C4-2B (cell line): ENCODE measurements around the gene ABCC8.
A peak's percentile ranks its signal among the peaks of the same experiment; 100 is the strongest.

Experiments
- H3K27ac ChIP-seq: fragments of 450-650 bp; 2 replicates; pipeline ENCODE4 v1.5.1; 2017
- CTCF ChIP-seq: fragments of 450-650 bp; conservative IDR thresholded peaks from 2 replicates; pipeline ENCODE4 v1.5.1; 2017; ENCODE audit warnings: mild to moderate bottlenecking
- ZFX ChIP-seq: fragments of 450-650 bp; IDR thresholded peaks from 2 replicates; pipeline ENCODE4 v1.6.1; 2017

Gene ABCC8

GRCh38 chr11:17418444-17419081 is 58.1 kb downstream of the ABCC8 start:
- TF ChIP-seq ZFX (no peak), CTCF (no peak)
- no peak overlapping the region for H3K27ac ChIP-seq

- no peak overlapping the region for H3K27ac ChIP-seq
- TF ChIP-seq ZFX = no peak
- TF ChIP-seq CTCF = no peak
These were observed 60.2 kb downstream of the ABCC8 start for GRCh38 chr11:17416492-17416891.

- H3K27ac ChIP-seq = no peak overlapping the region
These were observed 61.0 kb downstream of the ABCC8 start for GRCh38 chr11:17415523-17416104.

DNA sequence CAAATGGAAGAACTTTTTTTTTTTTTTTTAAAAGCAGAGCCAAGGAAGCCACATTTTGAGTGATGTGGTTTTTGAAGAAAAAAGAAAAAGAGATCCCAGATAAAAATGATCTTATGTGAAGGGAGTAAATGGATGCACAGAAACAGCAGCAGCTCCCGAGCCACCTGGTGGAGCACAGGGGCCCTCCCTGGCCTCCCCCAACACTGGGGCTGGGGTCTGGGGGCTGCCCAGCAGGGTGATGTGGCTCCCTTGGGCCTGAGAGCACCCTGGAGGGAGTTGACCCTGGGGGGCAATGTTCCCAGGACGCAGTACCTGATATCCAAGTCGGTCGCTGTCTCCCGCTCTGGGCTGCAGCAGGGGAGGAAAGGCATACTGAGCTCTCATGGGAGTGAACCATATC is 61.7 kb downstream of the ABCC8 start:
- TF ChIP-seq ZFX = no peak
- H3K27ac ChIP-seq = no peak overlapping the region

More at GRCh38 chr11:17415523-17416104, 61.0 kb downstream of the ABCC8 start:
- TF ChIP-seq CTCF (no peak), ZFX (no peak)

DNA sequence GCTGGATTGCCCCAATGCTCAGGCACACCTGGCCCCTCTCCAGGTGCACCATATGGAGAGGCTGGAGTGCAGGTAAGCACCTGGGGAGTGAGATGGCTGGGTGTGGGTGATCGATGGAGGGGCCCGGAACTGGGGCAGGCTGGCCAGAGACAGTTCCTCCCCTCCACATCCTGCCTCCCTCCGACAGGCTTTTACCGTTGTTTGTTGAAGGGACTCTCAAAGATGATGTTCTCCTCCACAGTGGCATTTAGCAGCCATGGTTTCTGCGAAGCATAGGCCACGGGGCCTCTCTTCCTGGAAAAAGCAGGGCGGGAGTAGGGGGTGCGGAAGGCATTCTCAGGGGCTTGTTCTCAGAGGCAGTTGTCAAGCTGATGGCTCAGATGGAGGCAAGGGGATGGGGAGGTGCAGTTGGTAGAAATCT is 62.3 kb downstream of the ABCC8 start:
- TF ChIP-seq CTCF = no peak
- no peak for TF ChIP-seq ZFX
- H3K27ac ChIP-seq = peak overlapping the region; percentile 58

DNA sequence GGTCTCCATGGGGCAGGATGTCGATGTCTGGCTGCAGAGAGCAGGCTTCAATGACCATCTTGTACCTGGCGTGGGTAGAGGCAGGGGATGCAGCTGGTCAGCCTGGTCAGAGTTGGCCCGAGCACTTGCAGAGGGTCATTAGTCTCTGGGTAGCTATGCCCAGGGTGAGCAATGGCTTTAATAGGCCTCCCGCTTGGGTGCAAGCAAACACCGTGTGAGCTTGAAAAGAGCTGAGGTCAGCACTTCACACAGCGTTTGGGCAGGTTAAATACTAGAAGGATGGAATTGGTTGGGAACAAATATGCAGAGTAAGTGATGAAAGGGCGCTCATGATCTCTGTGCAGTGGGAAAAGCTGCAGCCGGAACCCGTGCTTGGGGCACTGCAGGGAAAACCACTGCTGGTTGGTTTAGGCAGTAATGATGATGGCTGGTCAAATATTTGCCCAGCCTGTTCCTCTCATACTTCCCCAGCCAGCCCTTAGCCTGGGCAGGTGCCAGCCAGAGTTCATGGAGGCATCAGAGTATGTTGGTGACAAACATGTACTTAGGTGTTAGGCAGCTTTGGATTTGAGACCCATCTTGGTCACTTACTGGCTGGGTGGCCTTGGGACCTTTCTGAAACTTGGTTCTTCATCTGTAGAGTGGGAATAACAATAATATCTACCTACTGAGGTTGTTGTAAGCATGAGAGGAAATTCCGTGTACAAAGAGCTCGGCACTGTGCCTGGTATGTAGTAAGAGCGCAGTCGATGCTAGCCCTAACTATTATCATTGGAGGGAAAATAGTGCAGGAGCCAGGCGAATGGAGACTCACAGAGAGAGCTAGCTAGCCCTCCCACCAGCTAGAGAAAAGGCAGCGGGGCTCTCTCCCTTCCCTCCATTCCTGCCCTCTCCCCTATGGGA is 63.0 kb downstream of the ABCC8 start:
- H3K27ac ChIP-seq = peak overlapping the region; percentile 58
- TF ChIP-seq CTCF (no peak), ZFX (no peak)

- TF ChIP-seq ZFX = no peak
- no peak for TF ChIP-seq CTCF
- H3K27ac ChIP-seq = peak overlapping the region; percentile 58
These were observed 64.0 kb downstream of the ABCC8 start for GRCh38 chr11:17412488-17413180.
